DND-41 (cell line): ENCODE measurements around the gene LSS.
"Not testable (repeated sequence)": the region's sequence is repeated elsewhere in the genome, so short reads cannot be mapped to it uniquely, and the experiment has no call there.

Experiments
- ATAC-seq: fragments of 200-7000 bp; cut with Tn5 transposase; 3 replicates; pipeline ENCODE4 v1.9.1; 2021; ENCODE audit warnings: low read depth; ENCODE audit not compliant: insufficient read depth
- DNase-seq: peaks from one replicate; pipeline ENCODE4 v3.0.0-alpha.2; 2020
- H2AFZ ChIP-seq: 2 replicates; pipeline ENCODE4 v1.6.0; 2012; ENCODE audit warnings: low read depth, low read length
- H3K27ac ChIP-seq: 2 replicates; pipeline ENCODE4 v1.5.1; 2012; ENCODE audit warnings: low read length, inconsistent platforms
- H3K27me3 ChIP-seq: fragments of 200-600 bp; sonication (generic); 2 replicates; pipeline ENCODE4 v1.6.0; 2012; ENCODE audit warnings: low read length, mild to moderate bottlenecking, inconsistent platforms; ENCODE audit not compliant: insufficient read depth, poor library complexity
- H3K36me3 ChIP-seq: 2 replicates; pipeline ENCODE4 v1.5.1; 2012; ENCODE audit warnings: low read length, inconsistent platforms; ENCODE audit not compliant: insufficient read depth
- H3K4me1 ChIP-seq: 2 replicates; pipeline ENCODE4 v1.5.1; 2012; ENCODE audit warnings: mild to moderate bottlenecking, low read length; ENCODE audit not compliant: insufficient read depth
- H3K4me2 ChIP-seq: 2 replicates; pipeline ENCODE4 v1.6.0; 2012; ENCODE audit warnings: mild to moderate bottlenecking, moderate library complexity, low read length, inconsistent platforms; ENCODE audit not compliant: insufficient read depth
- H3K4me3 ChIP-seq, 2 experiments: fragments of 200-600 bp in 1 of 2; shearing (Covaris generic) in 1 of 2; 2 replicates each; pipeline ENCODE4 v1.5.1; 2012 to 2016; ENCODE audit warnings: inconsistent platforms in 2 of 2, low read length in 2 of 2, mild to moderate bottlenecking in 2 of 2, low read depth in 1 of 2, moderate library complexity in 1 of 2
- H3K79me2 ChIP-seq: 2 replicates; pipeline ENCODE4 v1.6.0; 2012; ENCODE audit warnings: low read length, inconsistent platforms; ENCODE audit not compliant: insufficient read depth
- H3K9ac ChIP-seq: 2 replicates; pipeline ENCODE4 v1.6.0; 2012; ENCODE audit warnings: low read depth, mild to moderate bottlenecking, inconsistent platforms, low read length, moderate library complexity
- H3K9me3 ChIP-seq: 2 replicates; pipeline ENCODE4 v1.5.1; 2012; ENCODE audit warnings: low read length, moderate library complexity, mild to moderate bottlenecking, inconsistent platforms; ENCODE audit not compliant: insufficient read depth, severe bottlenecking
- H4K20me1 ChIP-seq: 2 replicates; pipeline ENCODE4 v1.6.0; 2012; ENCODE audit warnings: low read length; ENCODE audit not compliant: insufficient read depth
- CTCF ChIP-seq: IDR thresholded peaks from 2 replicates; pipeline ENCODE4 v1.5.1; 2012; ENCODE audit warnings: borderline replicate concordance, low read length, moderate library complexity, mild to moderate bottlenecking; ENCODE audit not compliant: poor library complexity, severe bottlenecking; ENCODE audit errors: extremely low read depth
- EZH2 ChIP-seq: IDR thresholded peaks from 3 replicates; pipeline ENCODE4 v1.6.1; 2012; ENCODE audit warnings: borderline replicate concordance, low read depth, mild to moderate bottlenecking, moderate library complexity, low read length, inconsistent platforms; ENCODE audit not compliant: severe bottlenecking

Gene LSS

GRCh38 chr21:46149205-46149901, 79.2 kb downstream of the LSS start:
- no peak for TF ChIP-seq EZH2
- TF ChIP-seq CTCF = no peak
- H3K4me2 ChIP-seq = no peak overlapping the region
- H3K36me3 ChIP-seq = no peaks in the 10 kb centered on the region
- no peak overlapping the region for H3K4me3 ChIP-seq
- H3K79me2 ChIP-seq = no peaks in the 10 kb centered on the region
- no peaks in the 10 kb centered on the region for H3K9me3 ChIP-seq
- no peak overlapping the region for H3K27ac ChIP-seq
- no peaks in the 10 kb centered on the region for H3K4me1 ChIP-seq
- no peaks in the 10 kb centered on the region for H4K20me1 ChIP-seq
- no peak overlapping the region for H3K9ac ChIP-seq
- DNase-seq (no peak), ATAC-seq (no peak)
- H2AFZ ChIP-seq = no peak overlapping the region
- no peaks in the 10 kb centered on the region for H3K27me3 ChIP-seq

- H2AFZ ChIP-seq = no peak overlapping the region
- H3K79me2 ChIP-seq = no peaks in the 10 kb centered on the region
- TF ChIP-seq EZH2 = no peak
- no peak for TF ChIP-seq CTCF
- no peaks in the 10 kb centered on the region for H3K27me3 ChIP-seq
- H3K9me3 ChIP-seq = no peaks in the 10 kb centered on the region
- H3K9ac ChIP-seq = no peak overlapping the region
- no peak overlapping the region for H3K4me3 ChIP-seq
- no peaks in the 10 kb centered on the region for H4K20me1 ChIP-seq
- H3K27ac ChIP-seq = no peak overlapping the region
- H3K4me2 ChIP-seq = no peak overlapping the region
- peaks cover 7% of the 10 kb centered on the region; the same call in 1 of the 2 replicates for H3K4me1 ChIP-seq
- DNase-seq (no peak), ATAC-seq (no peak)
- H3K36me3 ChIP-seq = no peaks in the 10 kb centered on the region
Observed at GRCh38 chr21:46148106-46148505, 80.5 kb downstream of the LSS start.

- TF ChIP-seq CTCF = peak; percentile 68
- peak; percentile 46 for DNase-seq
- H3K79me2 ChIP-seq, H3K36me3 ChIP-seq, H3K9ac ChIP-seq, H3K27ac ChIP-seq, H3K27me3 ChIP-seq, H3K4me1 ChIP-seq, H3K4me3 ChIP-seq, H3K4me2 ChIP-seq, H2AFZ ChIP-seq, H3K9me3 ChIP-seq, H4K20me1 ChIP-seq: not testable (repeated sequence)
- peak; percentile 72 for ATAC-seq
Observed at GRCh38 chr21:46147429-46147828, 81.1 kb downstream of the LSS start.

GRCh38 chr21:46146856-46147255, 81.7 kb downstream of the LSS start:
- H3K27ac ChIP-seq = no peak overlapping the region
- ATAC-seq = no peak
- no peak for DNase-seq
- no peak overlapping the region for H3K4me2 ChIP-seq
- H3K9me3 ChIP-seq = no peaks in the 10 kb centered on the region
- peaks cover 7% of the 10 kb centered on the region; the same call in 1 of the 2 replicates for H3K4me1 ChIP-seq
- H4K20me1 ChIP-seq = no peaks in the 10 kb centered on the region
- H3K36me3 ChIP-seq = no peaks in the 10 kb centered on the region
- H3K79me2 ChIP-seq = no peaks in the 10 kb centered on the region
- no peak for TF ChIP-seq CTCF
- no peak for TF ChIP-seq EZH2
- H3K9ac ChIP-seq = no peak overlapping the region
- H3K4me3 ChIP-seq = no peak overlapping the region
- H3K27me3 ChIP-seq = no peaks in the 10 kb centered on the region
- no peak overlapping the region for H2AFZ ChIP-seq
